ENCODE data around the gene LIAS. TPM values are rescaled to one million over a fixed set of nuclear protein-coding genes. Genes with fewer than 3 reads are reported as not detected.
"Not testable (repeated sequence)": the region's sequence is repeated elsewhere in the genome, so short reads cannot be mapped to it uniquely, and the experiment has no call there.

LIAS gene
- polyA plus RNA-seq (2013, experiment 1 of 2; ENCODE audit: insufficient read length): 8.4 TPM
- 6.7 TPM for polyA plus RNA-seq (2013, experiment 2 of 2; ENCODE audit: insufficient read length)

- peak; percentile 98 for DNase-seq
Observed at GRCh38 chr4:39458505-39459300, at the start of gene LIAS, which contains the start of gene RPL9. Gene LIAS (plus strand): TSS chr4:39459056. CDS start chr4:39459118, 62 bp downstream. Gene RPL9 (minus strand): TSS chr4:39458922. CDS start chr4:39458439, 483 bp downstream.

- no peak for DNase-seq
Observed at GRCh38 chr4:39410415-39410814, 48.4 kb upstream of the LIAS start.

- not testable (repeated sequence) for DNase-seq
Observed at GRCh38 chr4:39411561-39411960, 47.3 kb upstream of the LIAS start.

- DNase-seq: no peak
Observed at GRCh38 chr4:39415678-39416283, 43.1 kb upstream of the LIAS start.

GRCh38 chr4:39422247-39422646 lies 36.6 kb upstream of the LIAS start:
- DNase-seq: no peak

- DNase-seq: not testable (repeated sequence)
Observed at GRCh38 chr4:39425297-39425696, 33.6 kb upstream of the LIAS start.

- no peak for DNase-seq
Observed at GRCh38 chr4:39426728-39427127, 32.1 kb upstream of the LIAS start.

GRCh38 chr4:39427520-39428114 lies 31.2 kb upstream of the LIAS start:
- no peak for DNase-seq

GRCh38 chr4:39429476-39430334 lies 29.2 kb upstream of the LIAS start:
- no peak for DNase-seq

GRCh38 chr4:39433878-39434492 lies 24.9 kb upstream of the LIAS start:
- DNase-seq: no peak

- no peak for DNase-seq
Observed at GRCh38 chr4:39435659-39436563, 22.9 kb upstream of the LIAS start.

- DNase-seq: no peak
Observed at GRCh38 chr4:39441593-39441992, 17.3 kb upstream of the LIAS start.

GRCh38 chr4:39442998-39443397 lies 15.9 kb upstream of the LIAS start:
- DNase-seq: no peak

GRCh38 chr4:39446483-39446841 lies 12.4 kb upstream of the LIAS start:
- DNase-seq: no peak

- peak; percentile 55 for DNase-seq
Observed at GRCh38 chr4:39446842-39447573, 11.8 kb upstream of the LIAS start.

- DNase-seq: no peak
Observed at GRCh38 chr4:39450618-39451017, 8.2 kb upstream of the LIAS start.

GRCh38 chr4:39451423-39452023 lies 7.3 kb upstream of the LIAS start:
- DNase-seq: no peak

GRCh38 chr4:39452153-39452859 lies 6.5 kb upstream of the LIAS start:
- DNase-seq: no peak

Measured in fibroblast of skin of back (primary cell).